NOMO-1 treated with DMSO at 0.1 percent for 48 hours (cell line): ENCODE measurements around the gene NKIRAS1.

Source experiments
- DNase-seq: peaks from one replicate; lab custom pipeline; 2025; ENCODE audit not compliant: unreplicated experiment; lab: John Stamatoyannopoulos, UW

The NKIRAS1 gene

GRCh38 chr3:23916886-23917678 lies at the start of gene NKIRAS1, which contains the start of gene RPL15:
Gene NKIRAS1 (minus strand): TSS chr3:23916990. CDS start chr3:23910904, 6,086 bp downstream.
Gene RPL15 (plus strand): TSS chr3:23917132. CDS start chr3:23917860, 728 bp downstream.
- peak; percentile 97 for DNase-seq

- DNase-seq: no peak
These were observed 49.5 kb upstream of the NKIRAS1 start for GRCh38 chr3:23966328-23966727.

- DNase-seq: no peak
These were observed 47.9 kb upstream of the NKIRAS1 start for GRCh38 chr3:23964537-23965235.

GRCh38 chr3:23961913-23962312 lies 45.1 kb upstream of the NKIRAS1 start:
- no peak for DNase-seq

- DNase-seq: no peak
These were observed 44.3 kb upstream of the NKIRAS1 start for GRCh38 chr3:23961066-23961465.

- no peak for DNase-seq
These were observed 43.9 kb upstream of the NKIRAS1 start for GRCh38 chr3:23960649-23961048.

GRCh38 chr3:23959135-23959900 lies 42.5 kb upstream of the NKIRAS1 start:
- no peak for DNase-seq

GRCh38 chr3:23956701-23957100 lies 39.9 kb upstream of the NKIRAS1 start:
- no peak for DNase-seq

- DNase-seq: no peak
These were observed 37.4 kb upstream of the NKIRAS1 start for GRCh38 chr3:23954144-23954543.

GRCh38 chr3:23953523-23953922 lies 36.7 kb upstream of the NKIRAS1 start:
- DNase-seq: no peak

- DNase-seq: no peak
These were observed 35.9 kb upstream of the NKIRAS1 start for GRCh38 chr3:23952646-23953045.

- peak; percentile 38 for DNase-seq
These were observed 33.5 kb upstream of the NKIRAS1 start for GRCh38 chr3:23950293-23950692.

GRCh38 chr3:23949784-23950183 lies 33.0 kb upstream of the NKIRAS1 start:
- no peak for DNase-seq

GRCh38 chr3:23948761-23949160 lies 32.0 kb upstream of the NKIRAS1 start:
- DNase-seq: no peak

GRCh38 chr3:23945913-23946687 lies 29.3 kb upstream of the NKIRAS1 start:
- peak; percentile 92 for DNase-seq

GRCh38 chr3:23945663-23945912 lies 28.8 kb upstream of the NKIRAS1 start:
- no peak for DNase-seq

GRCh38 chr3:23944861-23945662 lies 28.3 kb upstream of the NKIRAS1 start, which contains the start of gene NR1D2:
Gene NR1D2 (plus strand): TSS chr3:23945286. CDS start chr3:23945579, 293 bp downstream.
- DNase-seq: peak; percentile 64

- no peak for DNase-seq
These were observed 27.4 kb upstream of the NKIRAS1 start for GRCh38 chr3:23944007-23944783.

- no peak for DNase-seq
These were observed 25.8 kb upstream of the NKIRAS1 start for GRCh38 chr3:23942546-23942945.
